ENCODE measurements around the gene FAM162A.

GRCh38 chr3:122409446-122409845 lies 25.5 kb downstream of the FAM162A start:
- TF ChIP-seq POLR2AphosphoS5 (IDR thresholded peaks at IDR 0.05; ENCODE audit: low read depth, low read length) (no peak), REST (IDR thresholded peaks at IDR 0.05; ENCODE audit: insufficient read depth in 1 of 2, low read depth in 2 of 2, low read length in 2 of 2) (no peak)
